ENCODE measurements around the gene PRDM8.

DNA sequence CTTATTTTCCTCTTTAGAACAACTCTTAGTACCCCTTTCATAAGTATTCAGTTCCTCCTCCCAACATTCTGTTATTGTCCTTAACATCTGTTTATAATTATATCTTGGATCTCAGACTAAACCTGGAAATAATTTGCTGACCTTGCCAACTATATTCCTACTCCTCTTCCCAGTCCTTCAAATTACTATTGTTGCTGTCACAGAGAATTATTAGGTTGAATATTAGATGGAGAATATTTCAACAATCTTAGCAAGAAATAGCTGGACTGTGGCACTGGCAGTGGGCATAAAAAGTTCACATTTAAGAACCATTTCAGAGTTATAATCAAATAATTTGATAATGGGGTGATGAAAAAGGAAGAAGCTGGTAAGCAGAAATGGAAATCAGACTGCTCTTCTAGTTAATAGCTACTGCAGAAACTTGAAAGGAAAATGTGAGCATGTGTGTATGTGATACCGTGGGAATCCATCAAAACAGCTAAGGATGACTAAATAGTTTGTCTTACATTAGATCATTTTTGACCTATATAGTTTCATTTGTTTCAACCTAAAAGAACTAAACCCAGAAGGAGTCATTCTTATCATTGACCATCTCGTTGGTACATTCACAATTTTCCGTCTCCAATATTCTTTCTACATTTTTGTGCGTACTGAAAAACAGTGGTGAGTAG, 43.3 kb upstream of the PRDM8 start:
- TF ChIP-seq, protein P1, sequence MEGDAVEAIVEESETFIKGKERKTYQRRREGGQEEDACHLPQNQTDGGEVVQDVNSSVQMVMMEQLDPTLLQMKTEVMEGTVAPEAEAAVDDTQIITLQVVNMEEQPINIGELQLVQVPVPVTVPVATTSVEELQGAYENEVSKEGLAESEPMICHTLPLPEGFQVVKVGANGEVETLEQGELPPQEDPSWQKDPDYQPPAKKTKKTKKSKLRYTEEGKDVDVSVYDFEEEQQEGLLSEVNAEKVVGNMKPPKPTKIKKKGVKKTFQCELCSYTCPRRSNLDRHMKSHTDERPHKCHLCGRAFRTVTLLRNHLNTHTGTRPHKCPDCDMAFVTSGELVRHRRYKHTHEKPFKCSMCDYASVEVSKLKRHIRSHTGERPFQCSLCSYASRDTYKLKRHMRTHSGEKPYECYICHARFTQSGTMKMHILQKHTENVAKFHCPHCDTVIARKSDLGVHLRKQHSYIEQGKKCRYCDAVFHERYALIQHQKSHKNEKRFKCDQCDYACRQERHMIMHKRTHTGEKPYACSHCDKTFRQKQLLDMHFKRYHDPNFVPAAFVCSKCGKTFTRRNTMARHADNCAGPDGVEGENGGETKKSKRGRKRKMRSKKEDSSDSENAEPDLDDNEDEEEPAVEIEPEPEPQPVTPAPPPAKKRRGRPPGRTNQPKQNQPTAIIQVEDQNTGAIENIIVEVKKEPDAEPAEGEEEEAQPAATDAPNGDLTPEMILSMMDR (IDR thresholded peaks at IDR 0.05) = no peak
- no peak for TF ChIP-seq EZH2 (IDR thresholded peaks at IDR 0.05; ENCODE audit: borderline replicate concordance, insufficient read depth, low read depth, low read length, poor library complexity, severe bottlenecking)
